LHCN-M2 (cell line): ENCODE measurements around the gene SCYGR6. TPM values are rescaled to one million over a fixed set of nuclear protein-coding genes. Genes with fewer than 3 reads are reported as not detected.

Source experiments
- DNase-seq: peaks from one replicate; pipeline ENCODE4 v3.0.0-alpha.2; 2012; ENCODE audit warnings: low read depth
- total RNA-seq: library from RNA; depleted of rRNA; stranded (reverse); fragments of >200 nt; gene quantifications from 2 replicates; pipeline ENCODE4 v1.2.3, GENCODE V29; 2014; rRNA removed

The SCYGR6 gene
- total RNA-seq, 1 experiment from 2014 or later: not detected

DNA sequence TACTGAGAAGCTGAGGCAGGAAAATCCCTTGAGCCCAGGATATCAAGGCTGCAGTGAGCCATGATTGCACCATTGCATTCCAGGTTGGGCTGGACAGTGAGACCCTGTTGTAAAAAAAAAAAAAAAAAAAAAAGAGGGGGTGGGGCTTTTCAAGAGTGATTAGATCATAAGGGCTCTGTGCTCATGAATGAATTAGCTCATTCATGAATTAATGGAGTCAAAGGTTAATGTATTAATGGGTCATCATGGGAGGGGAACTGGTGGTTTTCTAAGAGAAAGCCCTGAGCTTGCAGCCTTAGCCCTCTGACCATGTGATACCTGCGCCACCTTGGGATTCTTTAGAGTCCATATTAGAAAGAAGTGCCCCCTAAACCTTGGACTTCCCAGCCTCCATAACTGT lies 11.3 kb downstream of the SCYGR6 start:
- DNase-seq: no peak

DNA sequence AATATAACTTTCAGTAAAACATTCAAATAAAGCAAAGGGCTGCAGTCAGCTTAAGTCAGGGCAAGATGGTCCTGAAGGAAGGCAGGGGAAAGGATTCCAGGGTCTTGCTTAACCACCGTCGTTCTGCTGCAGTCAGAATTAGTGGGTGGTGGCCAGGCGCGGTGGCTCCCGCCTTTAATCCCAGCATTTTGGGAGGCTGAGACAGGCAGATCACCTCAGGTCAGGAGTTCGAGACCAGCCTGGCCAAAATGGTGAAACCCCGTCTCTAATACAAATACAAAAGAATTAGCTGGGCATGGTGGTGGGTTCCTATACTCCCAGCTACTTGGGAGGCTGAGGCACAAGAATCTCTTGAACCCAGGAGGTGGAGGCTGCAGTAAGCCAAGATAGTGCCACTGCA lies 13.6 kb downstream of the SCYGR6 start:
- DNase-seq: no peak

DNA sequence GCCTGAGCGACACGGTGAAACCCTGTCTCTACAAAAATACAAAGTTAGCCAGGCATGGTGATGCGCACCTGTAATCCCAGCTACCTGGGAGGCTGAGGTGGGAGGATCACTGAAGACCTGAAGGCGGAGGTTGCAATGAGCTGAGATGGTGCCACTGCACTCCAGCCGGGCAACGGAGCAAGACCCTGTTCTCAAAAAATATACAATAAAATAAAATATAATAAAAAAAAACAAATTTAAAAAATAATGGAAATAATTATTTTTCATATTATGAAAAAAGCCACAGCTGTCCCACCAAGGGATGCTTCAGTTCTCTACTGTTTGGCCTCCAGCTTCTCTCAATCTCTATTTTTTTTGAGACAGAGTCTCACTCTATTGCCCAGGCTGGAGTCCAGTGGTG lies 17.2 kb downstream of the SCYGR6 start:
- DNase-seq: no peak

DNA sequence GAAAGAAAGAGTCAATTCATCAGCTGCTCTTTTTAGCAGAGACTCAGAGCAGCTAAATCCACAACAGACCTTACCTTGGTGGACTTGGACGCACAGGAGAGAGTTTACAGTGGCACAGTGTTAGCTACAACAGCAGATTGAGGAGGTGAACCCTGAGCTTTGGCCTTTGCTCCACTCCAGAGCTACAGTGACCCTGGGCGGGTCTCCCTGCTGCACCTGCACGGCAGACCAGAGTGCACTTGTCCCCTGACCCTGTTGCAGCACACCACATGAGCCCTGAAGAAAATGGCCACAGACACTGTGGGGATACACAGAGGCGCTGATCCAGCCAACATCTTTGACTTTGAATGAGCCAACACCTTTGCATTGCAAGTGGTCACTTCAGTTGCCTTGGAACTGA lies 17.7 kb downstream of the SCYGR6 start:
- DNase-seq: no peak

DNA sequence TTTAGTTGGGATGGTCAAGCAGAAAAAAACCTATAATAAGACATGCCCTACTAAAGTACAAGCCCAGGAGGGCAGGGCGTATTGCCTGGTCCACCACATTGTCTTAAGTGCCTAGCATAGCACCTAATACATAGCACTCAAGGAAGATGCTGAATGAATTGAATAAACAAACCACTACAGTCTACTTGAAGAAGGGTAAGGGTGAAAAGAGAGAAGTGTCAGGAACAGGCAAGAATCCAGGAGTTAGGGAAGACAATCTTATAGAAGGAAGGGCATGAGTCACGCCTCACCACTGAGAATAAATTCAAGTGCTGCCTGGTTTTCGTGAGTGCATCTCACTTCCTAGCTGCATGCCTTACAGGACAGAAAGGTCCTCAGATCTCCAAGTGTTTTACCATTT lies 20.6 kb downstream of the SCYGR6 start:
- DNase-seq: no peak

DNA sequence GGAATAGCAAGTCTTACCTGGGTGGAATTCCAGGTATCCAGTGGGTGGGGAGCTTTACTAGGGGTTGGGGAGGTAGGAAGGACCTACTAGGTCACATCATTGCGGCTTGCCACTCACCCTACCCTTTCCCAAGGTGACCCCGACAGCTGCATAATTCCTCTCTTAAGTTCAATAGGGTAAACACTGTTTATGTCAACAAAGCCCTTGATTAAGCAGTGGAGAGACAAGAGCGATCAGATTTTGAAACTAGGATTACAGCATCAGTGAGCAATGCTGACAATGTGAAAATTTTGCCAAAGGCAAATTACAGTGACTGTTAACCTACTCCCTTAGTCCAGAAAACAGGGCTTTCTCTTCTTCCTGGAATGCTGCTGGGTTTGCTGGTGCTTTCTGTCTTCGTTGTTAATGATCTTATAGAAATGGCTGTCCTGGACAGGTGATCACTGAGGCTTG lies 21.3 kb downstream of the SCYGR6 start:
- DNase-seq: no peak

DNA sequence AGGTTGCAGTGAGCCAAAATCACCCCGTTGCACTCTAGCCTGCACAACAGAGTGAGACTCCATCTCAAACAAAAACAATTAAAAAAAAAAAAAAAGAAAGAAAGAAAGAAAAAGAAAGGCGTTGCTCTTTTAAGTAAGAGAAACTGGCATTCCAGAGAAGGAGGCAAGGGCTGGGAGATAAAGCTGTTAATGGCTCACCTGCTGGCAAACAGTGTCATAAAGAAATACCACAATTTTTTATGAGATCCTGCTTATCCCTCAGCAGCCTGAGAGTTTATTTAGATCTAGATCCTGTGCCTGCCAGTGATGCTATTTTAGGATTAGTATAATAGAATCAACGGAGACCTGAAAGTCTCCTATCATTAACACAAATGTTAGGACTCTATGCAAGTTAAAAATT lies 23.0 kb downstream of the SCYGR6 start:
- DNase-seq: no peak

DNA sequence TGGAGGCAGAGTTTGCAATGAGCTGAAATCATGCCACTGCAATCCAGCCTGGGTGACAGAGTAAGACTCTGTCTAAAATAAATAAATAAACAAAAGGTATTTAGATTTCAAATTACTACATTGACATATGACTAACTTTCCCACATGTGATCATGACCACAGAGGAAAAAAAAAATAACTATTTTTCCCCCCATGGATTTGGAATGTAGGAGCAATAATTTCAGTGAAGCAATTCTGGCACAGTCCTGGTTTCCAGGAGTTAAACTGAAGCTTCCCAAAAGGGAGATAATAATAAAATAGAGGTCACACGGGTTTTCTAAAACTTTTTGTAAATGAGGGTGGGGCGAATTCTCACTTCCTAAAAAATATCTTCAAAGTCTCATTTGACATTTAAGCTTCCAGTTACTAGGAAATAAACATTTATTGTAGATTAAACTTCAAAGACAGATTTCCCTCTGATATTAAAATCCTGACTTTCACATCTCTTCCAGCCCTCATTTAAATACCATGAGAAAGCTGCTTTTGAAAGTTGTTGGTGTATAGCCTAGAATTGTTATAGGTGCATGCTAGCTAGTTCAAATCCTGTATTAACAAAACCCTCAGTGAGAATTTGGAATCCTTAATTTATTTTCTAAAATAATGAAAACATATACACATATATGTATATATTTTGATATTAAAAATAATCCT lies 27.4 kb downstream of the SCYGR6 start:
- DNase-seq: no peak

DNA sequence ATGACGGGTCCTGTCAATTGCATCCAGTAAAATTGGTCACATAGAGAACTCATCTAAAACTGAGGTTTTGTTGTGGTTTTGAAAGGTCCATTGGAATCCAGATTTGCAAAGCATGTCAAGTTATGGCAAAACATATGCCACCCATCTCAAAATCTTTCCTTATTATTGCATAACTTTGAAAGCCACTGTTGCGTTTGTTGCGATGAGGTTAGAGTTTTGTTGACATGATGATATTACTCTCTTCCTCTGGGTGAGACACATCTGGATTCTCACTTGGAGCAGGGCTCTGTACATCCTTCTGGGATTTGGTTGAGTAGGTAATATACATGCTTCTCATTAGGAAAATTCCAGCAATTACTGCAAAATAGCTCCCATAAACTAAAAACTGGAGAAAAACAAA lies 37.4 kb downstream of the SCYGR6 start:
- no peak for DNase-seq

DNA sequence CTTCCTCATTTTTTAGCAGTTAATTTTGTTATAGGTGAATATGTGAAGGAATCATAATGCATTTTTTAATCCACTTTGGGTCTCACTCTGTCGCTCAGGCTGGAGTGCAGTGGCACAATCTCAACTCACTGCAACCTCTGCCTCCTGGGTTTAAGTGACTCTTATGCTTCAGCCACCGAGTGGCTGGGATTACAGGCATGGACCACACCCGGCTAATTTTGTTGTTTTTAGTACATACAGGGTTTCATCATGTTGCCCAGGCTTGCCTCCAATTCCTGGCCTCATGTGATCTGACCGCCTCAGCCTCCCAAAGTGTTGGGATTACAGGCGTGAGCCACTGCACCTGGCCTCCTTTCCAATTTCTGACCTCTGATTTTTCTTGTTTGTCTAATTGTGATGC lies 40.3 kb downstream of the SCYGR6 start:
- no peak for DNase-seq

DNA sequence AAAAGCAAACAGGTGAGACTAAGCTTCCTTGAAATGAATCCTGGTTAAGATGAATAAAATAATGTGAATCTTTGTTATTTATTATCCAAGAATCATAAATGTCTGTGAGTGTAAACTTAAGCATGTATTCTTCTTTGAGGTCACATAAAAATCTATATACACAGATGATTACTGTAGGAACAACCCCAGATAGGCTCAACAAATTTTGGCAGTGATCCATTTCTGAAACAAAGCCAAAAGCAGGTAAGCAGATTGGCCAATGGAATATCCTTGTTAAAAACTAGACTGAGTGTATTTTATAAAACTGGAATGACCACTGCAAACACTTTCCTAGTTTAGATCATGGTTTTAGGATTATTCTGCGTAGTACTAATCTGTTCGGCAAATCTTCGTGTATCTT lies 46.6 kb downstream of the SCYGR6 start:
- no peak for DNase-seq

DNA sequence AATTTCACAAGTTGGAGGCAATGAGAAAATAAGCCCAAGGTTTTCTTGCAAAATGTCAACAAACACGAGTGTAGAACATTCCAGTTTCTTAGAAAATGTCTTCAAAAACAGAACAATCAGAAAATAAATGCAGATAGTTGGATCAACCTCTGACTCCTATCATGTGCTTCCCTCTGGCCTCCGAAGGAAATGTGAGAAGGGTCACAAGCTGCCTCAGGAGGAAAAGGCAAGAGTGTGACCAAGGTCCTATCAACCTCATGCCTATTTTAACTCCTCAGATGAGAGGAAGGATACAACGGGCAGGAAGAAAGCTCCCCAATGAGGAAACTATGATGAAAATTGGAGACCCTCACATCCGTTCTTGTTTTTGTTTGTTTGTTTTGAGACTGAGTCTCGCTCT lies 50.1 kb downstream of the SCYGR6 start:
- DNase-seq: no peak

Other genes starting within 250 kb of the SCYGR6 start
- gene SCYGR2, start 125.9 kb downstream of the SCYGR6 start, total RNA-seq: not detected in 2 replicates
- gene SCYGR3, start 109.9 kb downstream of the SCYGR6 start, total RNA-seq: not detected in 2 replicates
- not detected in 2 replicates for gene SCYGR4, start 107.3 kb downstream of the SCYGR6 start, total RNA-seq
- gene SCYGR5, start 58.0 kb downstream of the SCYGR6 start, total RNA-seq: not detected in 2 replicates
- gene SLC19A3, start 6.7 kb downstream of the SCYGR6 start, total RNA-seq: 0.17 and 0.26 TPM in 2 replicates
- gene SCYGR7, start 3.6 kb upstream of the SCYGR6 start, total RNA-seq: not detected in 2 replicates
- gene SCYGR8, start 21.1 kb upstream of the SCYGR6 start, total RNA-seq: not detected in 2 replicates
- gene CCL20, start 89.1 kb upstream of the SCYGR6 start, total RNA-seq: 1.3 and 2.3 TPM in 2 replicates
- gene DAW1, start 146.9 kb upstream of the SCYGR6 start, total RNA-seq: 0.23 and 0.32 TPM in 2 replicates